ENCODE results near the gene HNRNPH1.

The HNRNPH1 gene

GRCh38 chr5:179603308-179603707 is 20.2 kb downstream of the HNRNPH1 start:
- DNase-seq = no peak

GRCh38 chr5:179601871-179602625 is 21.4 kb downstream of the HNRNPH1 start:
- DNase-seq = no peak

GRCh38 chr5:179599973-179600372 is 23.5 kb downstream of the HNRNPH1 start:
- no peak for DNase-seq

- no peak for DNase-seq
Observed at GRCh38 chr5:179599566-179599965, 23.9 kb downstream of the HNRNPH1 start.

GRCh38 chr5:179599100-179599499 is 24.4 kb downstream of the HNRNPH1 start:
- DNase-seq = no peak

GRCh38 chr5:179596421-179596820 is 27.1 kb downstream of the HNRNPH1 start:
- DNase-seq = no peak

GRCh38 chr5:179595916-179596315 is 27.6 kb downstream of the HNRNPH1 start:
- DNase-seq = no peak

- DNase-seq = no peak
Observed at GRCh38 chr5:179588166-179588565, 35.3 kb downstream of the HNRNPH1 start.

- no peak for DNase-seq
Observed at GRCh38 chr5:179585941-179586401, 37.5 kb downstream of the HNRNPH1 start.

GRCh38 chr5:179577286-179577960 is 46.0 kb downstream of the HNRNPH1 start:
- no peak for DNase-seq

GRCh38 chr5:179572386-179572785 is 51.1 kb downstream of the HNRNPH1 start:
- DNase-seq = no peak

- no peak for DNase-seq
Observed at GRCh38 chr5:179568721-179569120, 54.8 kb downstream of the HNRNPH1 start.

GRCh38 chr5:179564526-179564925 is 58.9 kb downstream of the HNRNPH1 start:
- no peak for DNase-seq
